GM19193 (cell line): Measurements from ENCODE around the gene RBMS3.

ENCODE experiments used
- POLR2A ChIP-seq: IDR thresholded peaks from 4 replicates; pipeline ENCODE4 v1.6.1; 2011; ENCODE audit not compliant: insufficient read depth, insufficient read length; ENCODE audit errors: extremely low read depth

RBMS3 gene

DNA sequence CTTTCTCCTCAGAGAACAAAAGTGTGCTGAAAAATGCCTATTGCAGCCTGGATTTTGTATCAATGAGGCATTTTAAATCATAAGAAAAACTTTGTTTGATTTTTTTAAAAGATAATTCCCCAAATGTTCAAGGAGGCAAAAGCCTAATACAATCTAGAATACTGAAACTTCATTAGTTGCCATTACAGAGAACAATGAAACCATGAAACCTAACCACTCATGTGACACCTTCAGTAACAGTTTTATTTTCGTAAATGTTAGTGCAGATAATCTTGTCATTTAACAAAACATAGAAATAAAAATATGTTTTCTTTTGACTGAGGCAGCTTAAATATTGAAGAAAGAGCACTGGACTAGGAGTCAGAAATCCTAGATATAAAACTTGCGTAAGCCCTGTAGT lies 655.9 kb downstream of the RBMS3 start:
- no peak for TF ChIP-seq POLR2A

GRCh38 chr3:29937185-29937584 lies 656.3 kb downstream of the RBMS3 start:
- TF ChIP-seq POLR2A, result no peak

- TF ChIP-seq POLR2A, result no peak
Observed at GRCh38 chr3:29940759-29941323, 660.0 kb downstream of the RBMS3 start.

GRCh38 chr3:29942297-29942696 lies 661.4 kb downstream of the RBMS3 start:
- no peak for TF ChIP-seq POLR2A

DNA sequence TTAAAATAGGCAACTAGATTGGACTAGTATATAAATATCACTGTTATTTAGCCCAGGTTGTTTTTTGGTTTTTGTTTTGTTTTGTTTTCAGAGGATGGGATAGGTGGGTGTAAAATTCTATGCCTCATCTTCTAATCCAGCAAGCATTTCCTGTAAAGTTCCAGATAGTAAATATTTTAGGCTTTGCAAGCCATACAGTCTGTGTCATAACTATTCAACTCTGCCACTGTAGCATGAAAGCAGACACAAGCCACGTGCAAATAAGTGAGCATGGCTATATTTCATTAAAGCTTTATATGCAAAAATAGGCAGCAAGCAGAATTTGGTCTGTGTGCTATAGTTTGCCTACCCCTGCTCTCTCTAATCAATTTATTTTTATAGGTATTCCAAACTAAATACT lies 668.3 kb downstream of the RBMS3 start:
- TF ChIP-seq POLR2A, result no peak

GRCh38 chr3:29949940-29950616 lies 669.2 kb downstream of the RBMS3 start:
- no peak for TF ChIP-seq POLR2A

DNA sequence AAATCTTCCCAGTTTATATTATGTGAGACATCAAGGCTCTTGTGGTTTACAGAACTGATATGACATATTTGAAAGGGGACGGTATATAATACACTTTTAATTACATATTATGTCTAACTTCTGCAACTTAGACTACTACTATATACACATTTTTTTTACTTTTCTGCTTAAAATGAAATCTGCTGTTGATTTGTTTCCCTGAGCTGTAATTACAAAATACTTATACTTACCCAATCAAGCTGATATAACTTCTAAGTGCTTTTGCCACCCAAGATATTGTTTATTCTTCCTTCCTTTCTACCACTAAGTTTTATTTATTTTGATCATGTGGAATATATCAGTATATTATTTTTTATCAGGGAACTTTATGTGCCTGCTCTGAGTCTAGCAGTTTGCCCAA lies 671.6 kb downstream of the RBMS3 start:
- no peak for TF ChIP-seq POLR2A

GRCh38 chr3:29955413-29955812 lies 674.5 kb downstream of the RBMS3 start:
- TF ChIP-seq POLR2A, result no peak

GRCh38 chr3:29958816-29959215 lies 677.9 kb downstream of the RBMS3 start:
- TF ChIP-seq POLR2A, result no peak

- no peak for TF ChIP-seq POLR2A
Observed at GRCh38 chr3:29971895-29972294, 691.0 kb downstream of the RBMS3 start.

- TF ChIP-seq POLR2A, result no peak
Observed at GRCh38 chr3:29972320-29972993, 691.6 kb downstream of the RBMS3 start.

DNA sequence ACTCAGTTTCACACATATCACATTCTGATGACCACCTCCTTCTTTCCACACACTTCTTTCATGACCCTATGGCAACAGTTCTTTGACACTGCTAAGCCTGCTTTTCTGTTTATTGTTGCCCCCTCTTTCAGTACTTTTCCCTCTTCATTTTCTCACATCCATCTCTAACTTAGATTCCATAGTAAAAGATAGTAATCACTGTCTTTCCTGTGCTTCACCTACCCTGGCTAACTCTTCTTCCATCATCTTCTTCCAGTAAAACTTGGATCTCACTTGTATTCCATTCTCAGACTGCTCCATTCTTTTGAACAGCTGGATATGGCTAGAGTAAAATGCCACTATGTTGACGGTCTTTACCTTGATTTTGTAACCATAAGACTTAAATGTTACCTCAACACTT lies 692.9 kb downstream of the RBMS3 start:
- no peak for TF ChIP-seq POLR2A

DNA sequence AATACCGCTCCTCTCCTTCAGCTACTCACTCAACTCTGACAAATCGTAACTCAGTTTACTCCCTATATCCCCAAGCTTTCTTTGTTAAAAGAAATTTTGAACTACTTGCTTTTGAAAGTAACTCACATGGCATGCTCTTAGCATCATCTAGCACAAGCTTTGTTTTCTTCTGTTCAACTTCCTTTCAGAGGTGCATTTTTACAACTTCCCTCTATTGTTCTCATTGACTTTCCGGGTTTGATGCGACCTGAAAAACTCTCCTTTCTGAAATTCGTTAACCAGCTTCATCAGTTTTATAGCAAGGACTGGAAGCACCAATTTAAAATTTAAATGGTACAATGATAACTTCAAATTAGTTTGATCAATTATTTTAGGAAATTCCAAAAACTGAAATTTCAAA lies 696.0 kb downstream of the RBMS3 start:
- no peak for TF ChIP-seq POLR2A

- TF ChIP-seq POLR2A, result no peak
Observed at GRCh38 chr3:29977360-29977759, 696.5 kb downstream of the RBMS3 start.

GRCh38 chr3:29978036-29978435 lies 697.2 kb downstream of the RBMS3 start:
- no peak for TF ChIP-seq POLR2A

- TF ChIP-seq POLR2A, result no peak
Observed at GRCh38 chr3:29991198-29991597, 710.3 kb downstream of the RBMS3 start.
